Stimulated activated CD4-positive, alpha-beta T cell treated with anti-CD3 and anti-CD28 coated beads, TNF-alpha, amount 100 ng/mL, for 48 hours (primary cell): Measurements from ENCODE around the gene TGM3.

Source experiments
- DNase-seq, 3 donors: peaks; one replicate each; pipeline ENCODE4 v3.0.0-alpha.2; 2020; ENCODE audit warnings: low read depth in 3 of 3

The TGM3 gene

DNA sequence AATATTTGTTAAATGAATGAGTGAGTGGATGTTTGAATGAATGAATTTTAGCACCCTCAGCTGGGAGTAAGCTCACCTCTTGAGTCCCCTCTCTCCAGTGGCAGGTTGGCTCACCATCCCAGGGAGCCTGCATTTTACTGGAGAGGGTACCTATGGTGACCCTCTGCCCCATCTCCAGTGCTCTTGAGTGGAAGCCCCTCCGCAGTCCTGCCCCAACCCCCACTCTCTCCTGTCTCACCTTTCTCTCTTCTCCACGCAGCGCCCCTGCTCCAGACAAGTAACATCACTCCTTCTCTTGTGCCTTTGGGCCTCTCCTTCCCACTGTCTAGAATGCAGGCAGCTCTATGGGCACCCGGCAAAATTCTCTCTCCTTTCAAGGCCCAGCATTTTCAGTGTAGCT lies 11.3 kb downstream of the TGM3 start:
- no peak for DNase-seq

- no peak for DNase-seq
Measured at GRCh38 chr20:2311329-2311728, 15.5 kb downstream of the TGM3 start.

GRCh38 chr20:2312876-2313275 lies 17.1 kb downstream of the TGM3 start:
- no peak for DNase-seq

GRCh38 chr20:2313316-2313715 lies 17.5 kb downstream of the TGM3 start:
- no peak for DNase-seq

- no peak for DNase-seq
Measured at GRCh38 chr20:2314759-2315439, 19.1 kb downstream of the TGM3 start.

GRCh38 chr20:2315440-2315778 lies 19.6 kb downstream of the TGM3 start:
- DNase-seq, result no peak

DNA sequence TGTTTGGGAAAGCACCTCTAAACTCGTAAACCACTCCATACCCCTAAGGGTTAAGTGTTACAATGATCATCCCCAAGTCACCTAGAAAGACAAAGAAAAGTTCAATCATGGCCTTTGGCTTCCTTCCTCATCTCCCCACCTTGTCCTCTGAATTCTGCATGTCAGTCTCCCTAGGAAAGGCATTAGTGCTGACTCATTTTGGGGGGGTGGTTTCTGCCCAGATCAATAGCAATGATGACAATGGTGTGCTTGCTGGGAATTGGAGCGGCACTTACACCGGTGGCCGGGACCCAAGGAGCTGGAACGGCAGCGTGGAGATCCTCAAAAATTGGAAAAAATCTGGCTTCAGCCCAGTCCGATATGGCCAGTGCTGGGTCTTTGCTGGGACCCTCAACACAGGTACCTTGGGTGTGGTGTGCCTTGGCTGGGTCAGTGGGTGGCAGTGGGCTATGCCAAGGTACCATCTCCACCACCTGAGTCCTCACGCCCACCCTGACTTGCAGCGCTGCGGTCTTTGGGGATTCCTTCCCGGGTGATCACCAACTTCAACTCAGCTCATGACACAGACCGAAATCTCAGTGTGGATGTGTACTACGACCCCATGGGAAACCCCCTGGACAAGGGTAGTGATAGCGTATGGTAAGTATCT lies 21.2 kb downstream of the TGM3 start:
- no peak for DNase-seq

GRCh38 chr20:2320813-2321658 lies 25.2 kb downstream of the TGM3 start:
- DNase-seq, result no peak

- no peak for DNase-seq
Measured at GRCh38 chr20:2323051-2323450, 27.2 kb downstream of the TGM3 start.

DNA sequence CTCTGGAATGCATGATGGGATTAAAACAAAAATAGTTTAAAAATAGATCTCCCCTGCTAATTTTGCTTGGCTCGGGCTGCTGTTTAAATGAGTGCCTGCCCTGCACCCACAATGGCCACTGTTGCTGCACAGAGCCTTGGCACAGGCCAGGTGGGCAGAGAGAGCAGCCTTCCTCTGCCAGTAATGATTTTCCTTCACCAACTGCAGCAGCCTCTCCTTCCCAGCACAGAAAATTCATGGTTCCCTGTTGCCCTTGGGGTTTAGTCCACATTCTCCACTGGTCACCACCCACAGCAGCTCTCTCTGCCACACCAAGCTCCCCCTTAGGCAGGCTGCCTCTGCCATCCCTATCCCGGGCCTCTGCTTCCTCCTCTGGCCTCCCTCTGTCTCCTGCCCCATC lies 30.2 kb downstream of the TGM3 start:
- no peak for DNase-seq

- DNase-seq, result no peak
Measured at GRCh38 chr20:2327620-2328555, 32.1 kb downstream of the TGM3 start.

GRCh38 chr20:2329286-2329685 lies 33.5 kb downstream of the TGM3 start:
- DNase-seq, result no peak

DNA sequence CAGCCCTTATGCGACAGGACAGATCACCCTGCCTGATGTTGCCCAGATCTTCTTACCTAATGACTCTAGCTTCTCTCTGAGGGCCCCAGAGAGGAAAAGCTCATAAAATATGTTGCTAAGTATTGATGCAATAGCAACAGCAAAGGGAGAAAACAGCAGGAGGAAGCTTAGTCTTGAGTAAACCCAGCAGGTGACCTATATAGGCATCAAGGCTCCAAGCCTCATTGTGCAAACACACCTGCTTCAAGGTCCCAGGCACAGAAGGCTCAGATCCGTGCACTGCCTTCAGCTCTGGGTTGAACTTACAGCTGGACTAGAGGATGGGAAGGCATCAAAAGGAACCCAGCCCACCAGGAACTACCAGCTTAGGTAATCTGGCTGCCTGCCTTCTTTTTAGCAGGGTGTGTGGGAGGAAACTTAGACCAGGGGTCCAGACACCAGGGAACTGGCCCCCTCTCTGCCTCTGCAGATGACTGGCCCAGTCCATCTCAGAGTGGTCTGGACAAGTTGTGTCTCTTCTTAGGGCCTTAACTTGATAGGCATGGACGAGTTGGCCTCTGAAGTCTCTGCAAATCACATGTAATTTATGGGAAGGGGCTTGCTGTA lies 34.4 kb downstream of the TGM3 start:
- DNase-seq, result no peak

GRCh38 chr20:2331106-2331505 lies 35.3 kb downstream of the TGM3 start:
- no peak for DNase-seq

- no peak for DNase-seq
Measured at GRCh38 chr20:2331901-2332565, 36.2 kb downstream of the TGM3 start.

DNA sequence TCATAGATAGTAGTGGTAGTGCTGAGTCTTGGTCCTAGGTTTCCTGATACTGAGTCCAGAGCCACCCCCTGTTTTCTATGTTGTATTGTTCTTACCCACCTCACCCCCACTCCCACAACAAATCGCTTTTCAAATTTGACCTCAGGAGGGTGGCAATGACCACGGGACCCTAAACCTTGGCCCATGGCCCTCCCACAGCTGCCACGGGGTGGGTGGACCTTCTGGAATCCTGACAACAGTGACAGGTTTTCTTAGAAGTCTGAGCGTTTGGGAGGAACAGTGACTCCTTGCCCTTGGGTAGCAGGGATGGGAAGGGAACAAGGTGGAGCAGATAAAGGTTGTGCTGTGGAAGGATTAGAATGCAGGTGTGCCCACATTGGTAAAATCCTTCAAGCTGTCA lies 36.9 kb downstream of the TGM3 start:
- no peak for DNase-seq

GRCh38 chr20:2333821-2334220 lies 38.0 kb downstream of the TGM3 start:
- DNase-seq, result no peak

GRCh38 chr20:2335096-2335870 lies 39.5 kb downstream of the TGM3 start:
- DNase-seq, result no peak

GRCh38 chr20:2336471-2336870 lies 40.7 kb downstream of the TGM3 start:
- DNase-seq, result no peak

DNA sequence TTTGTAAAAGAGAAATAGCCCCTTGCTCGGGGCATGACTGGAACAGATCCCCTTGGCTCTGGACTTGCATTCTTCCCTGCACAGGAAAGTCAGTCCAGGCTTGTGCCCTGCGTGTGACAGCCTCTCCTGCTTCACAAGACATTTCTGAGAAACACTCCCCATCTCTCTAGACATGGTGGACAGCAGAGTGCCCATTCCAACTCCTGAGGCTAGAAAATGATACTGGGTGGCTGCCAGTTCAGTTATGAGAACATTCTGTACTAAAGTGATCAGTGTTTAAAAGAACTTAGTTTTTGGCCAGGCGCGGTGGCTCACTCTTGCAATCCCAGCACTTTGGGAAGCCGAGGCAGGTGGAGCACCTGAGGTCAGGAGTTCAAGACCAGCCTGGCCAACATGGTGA lies 41.3 kb downstream of the TGM3 start:
- DNase-seq, result no peak
